C4-2B (cell line): ENCODE data around the gene ZNF70.

Source experiments
- H3K27ac ChIP-seq: fragments of 450-650 bp; 2 replicates; pipeline ENCODE4 v1.5.1; 2017
- ZFX ChIP-seq: fragments of 450-650 bp; IDR thresholded peaks from 2 replicates; pipeline ENCODE4 v1.6.1; 2017
- TF ChIP-seq, protein P1 (sequence below): fragments of 450-650 bp; conservative IDR thresholded peaks from 2 replicates; pipeline ENCODE4 v1.5.1; 2017; ENCODE audit warnings: mild to moderate bottlenecking

The ZNF70 gene

DNA sequence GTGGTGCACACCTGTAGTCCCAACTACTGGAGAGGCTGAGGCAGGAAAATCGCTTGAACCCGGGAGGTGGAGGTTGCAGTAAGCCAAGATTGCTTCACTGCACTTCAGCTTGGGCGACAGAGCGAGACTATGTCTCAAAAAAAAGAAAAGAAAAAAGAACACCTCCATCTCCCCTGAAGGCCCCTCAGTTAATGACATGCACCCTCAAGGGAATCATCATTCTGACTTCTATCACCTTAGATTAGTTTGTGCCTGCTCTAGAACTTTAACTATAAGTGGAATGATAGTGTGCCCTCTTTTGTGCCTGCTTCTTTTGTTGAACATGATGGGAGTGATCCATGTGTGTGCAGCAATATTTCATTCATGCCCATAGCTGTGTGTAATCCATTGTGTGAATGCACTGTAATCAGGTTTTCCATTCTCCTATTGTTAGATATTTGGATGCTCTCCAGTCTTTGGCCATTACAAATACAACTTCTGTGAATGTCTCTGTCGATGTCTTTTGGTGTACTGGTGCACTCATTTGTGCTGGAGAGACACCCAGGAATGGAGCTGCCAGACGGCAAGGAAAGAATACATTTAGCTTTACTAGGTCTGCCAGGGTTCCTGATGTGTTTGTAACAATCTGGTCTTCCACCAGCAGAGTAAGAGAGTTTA, 4.2 kb upstream of the ZNF70 start:
- no peak overlapping the region for H3K27ac ChIP-seq
- no peak for TF ChIP-seq ZFX
- TF ChIP-seq, protein P1, sequence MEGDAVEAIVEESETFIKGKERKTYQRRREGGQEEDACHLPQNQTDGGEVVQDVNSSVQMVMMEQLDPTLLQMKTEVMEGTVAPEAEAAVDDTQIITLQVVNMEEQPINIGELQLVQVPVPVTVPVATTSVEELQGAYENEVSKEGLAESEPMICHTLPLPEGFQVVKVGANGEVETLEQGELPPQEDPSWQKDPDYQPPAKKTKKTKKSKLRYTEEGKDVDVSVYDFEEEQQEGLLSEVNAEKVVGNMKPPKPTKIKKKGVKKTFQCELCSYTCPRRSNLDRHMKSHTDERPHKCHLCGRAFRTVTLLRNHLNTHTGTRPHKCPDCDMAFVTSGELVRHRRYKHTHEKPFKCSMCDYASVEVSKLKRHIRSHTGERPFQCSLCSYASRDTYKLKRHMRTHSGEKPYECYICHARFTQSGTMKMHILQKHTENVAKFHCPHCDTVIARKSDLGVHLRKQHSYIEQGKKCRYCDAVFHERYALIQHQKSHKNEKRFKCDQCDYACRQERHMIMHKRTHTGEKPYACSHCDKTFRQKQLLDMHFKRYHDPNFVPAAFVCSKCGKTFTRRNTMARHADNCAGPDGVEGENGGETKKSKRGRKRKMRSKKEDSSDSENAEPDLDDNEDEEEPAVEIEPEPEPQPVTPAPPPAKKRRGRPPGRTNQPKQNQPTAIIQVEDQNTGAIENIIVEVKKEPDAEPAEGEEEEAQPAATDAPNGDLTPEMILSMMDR: no peak

DNA sequence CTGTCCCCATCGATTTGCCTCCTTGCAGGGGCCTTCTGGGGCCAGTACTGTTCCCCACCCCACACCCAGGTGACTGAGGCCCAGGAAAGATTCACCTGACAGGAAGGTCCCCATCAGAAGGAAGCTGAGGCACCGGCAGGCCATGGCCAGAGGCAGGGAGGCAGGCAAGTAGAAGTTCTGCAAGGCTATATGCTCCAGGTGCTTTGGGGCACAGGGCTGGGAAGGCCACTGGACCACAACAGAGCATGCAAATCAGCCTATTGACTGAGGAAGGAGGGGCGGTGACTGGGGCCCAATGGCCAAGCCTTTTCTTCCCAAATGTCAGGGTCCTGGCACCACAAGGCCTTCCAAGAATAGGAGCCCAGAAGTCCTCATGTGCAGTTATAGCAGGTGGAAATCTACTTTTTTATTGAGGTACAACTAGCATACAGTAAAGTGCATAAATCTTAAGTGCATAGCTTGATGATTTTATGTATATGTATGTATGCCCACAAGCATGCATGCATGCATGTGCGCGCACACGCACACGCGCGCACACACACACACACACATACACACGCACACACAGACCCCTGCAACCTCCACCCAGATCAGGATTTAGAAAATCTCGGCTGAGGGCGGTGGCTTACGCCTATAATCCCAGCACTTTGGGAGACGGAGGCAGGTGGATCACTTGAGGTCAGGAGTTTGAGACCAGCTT, 3.5 kb upstream of the ZNF70 start, which contains the start of gene VPREB3:
Gene VPREB3 (minus strand): TSS at position 206 of the 700 bp plus-strand sequence. CDS start 62 bp downstream, at position 144.
- no peak within 1 kb of the TSS for H3K27ac ChIP-seq
- TF ChIP-seq, protein P1: no peak
- TF ChIP-seq ZFX: no peak

DNA sequence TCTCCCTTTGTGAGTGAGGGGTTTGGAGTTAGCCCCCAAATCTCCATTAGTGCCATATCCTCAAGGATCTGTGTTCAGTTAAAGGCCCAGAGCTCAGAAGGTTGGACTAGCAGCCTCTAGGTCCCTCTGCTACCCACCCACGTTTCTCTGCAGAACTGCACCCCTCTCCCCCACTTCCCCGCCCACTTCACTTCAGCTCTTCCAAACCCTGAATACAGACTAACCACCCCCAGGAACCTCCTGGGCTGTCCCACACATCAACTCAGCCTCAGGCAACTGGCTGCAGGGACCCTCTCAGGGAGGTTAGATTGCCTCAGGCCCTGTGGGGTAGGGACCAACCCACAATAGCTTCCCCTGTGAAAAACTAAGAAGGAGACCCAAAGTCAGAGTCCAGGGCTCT, 2.5 kb upstream of the ZNF70 start:
- TF ChIP-seq, protein P1: no peak
- TF ChIP-seq ZFX: no peak
- no peak overlapping the region for H3K27ac ChIP-seq

DNA sequence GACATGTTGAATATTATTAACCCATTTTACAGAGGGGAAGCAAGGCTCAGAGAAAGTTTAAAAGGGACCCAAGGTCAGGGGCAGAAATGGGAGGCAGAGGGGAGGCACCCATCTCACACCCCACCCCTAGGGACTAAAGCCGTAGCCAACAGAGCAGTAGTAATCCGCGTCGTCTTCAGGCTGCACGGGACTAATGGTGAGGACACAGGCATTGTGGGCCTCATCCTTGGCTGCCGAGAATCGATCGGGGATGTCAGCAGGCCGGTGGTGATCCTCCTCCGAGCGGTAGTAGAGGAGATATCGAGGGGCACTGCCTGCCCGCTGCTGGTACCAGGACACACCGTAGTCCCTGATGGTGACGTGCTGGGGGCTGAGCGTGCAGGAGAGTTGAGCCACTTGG, 1.8 kb upstream of the ZNF70 start:
- H3K27ac ChIP-seq: no peak overlapping the region
- TF ChIP-seq, protein P1: no peak
- no peak for TF ChIP-seq ZFX

DNA sequence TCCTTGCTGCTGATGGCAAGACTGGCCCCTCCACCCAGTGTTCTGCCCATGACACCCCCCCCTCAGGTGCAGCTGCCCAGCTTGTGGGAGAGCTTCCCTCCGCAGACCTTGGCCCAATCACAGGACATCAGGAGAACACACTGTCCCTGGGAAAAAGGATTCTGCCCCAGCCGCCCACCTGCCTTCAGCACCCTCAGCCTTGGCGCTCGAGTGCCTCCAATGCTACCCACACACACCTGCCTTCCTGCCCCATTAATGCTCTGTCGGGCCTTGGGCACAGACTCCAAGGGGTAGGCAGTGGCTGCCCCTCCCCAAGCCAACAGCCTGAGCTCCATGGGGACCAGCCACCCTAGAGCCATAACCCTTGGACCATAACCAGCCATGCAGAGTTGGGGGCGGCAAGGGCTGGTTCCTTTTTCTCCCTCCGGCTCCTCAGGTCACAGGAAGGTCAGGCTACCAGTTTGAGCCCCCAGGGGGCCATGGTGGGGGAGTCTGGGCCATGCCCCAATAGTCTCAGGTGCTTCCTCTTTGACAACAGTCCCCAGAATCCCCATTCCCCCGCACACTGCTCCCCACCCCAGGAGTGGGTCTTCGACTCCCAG, 1.3 kb upstream of the ZNF70 start:
- TF ChIP-seq, protein P1: no peak
- TF ChIP-seq ZFX: no peak
- H3K27ac ChIP-seq: no peak overlapping the region; the same call in 1 of the 2 replicates

DNA sequence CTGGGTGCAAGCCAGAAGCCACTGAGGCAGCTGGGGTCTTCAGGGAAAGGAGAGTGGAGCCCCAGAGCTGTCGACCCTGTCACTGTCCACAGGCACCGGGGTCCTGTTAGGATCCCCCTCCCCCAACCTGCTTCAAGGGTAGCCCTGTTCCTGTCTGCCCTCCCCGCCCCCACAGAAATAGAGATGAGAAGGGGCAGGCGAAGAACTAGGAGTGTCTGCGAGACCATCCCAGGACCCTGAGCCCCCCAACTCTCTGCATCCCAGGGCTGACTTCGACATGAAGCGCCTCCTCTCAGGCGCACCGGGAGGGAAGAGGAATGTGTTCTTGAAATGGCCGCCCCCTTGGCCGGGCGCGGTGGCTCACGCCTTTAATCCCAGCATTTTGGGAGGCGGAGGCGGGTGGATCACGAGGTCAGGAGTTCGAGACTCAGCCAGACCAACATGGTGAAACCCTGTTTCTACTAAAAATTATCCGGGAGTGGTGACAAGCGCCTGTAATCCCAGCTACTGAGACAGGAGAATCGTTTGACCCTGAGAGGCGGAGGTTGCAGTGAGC, 607 bp upstream of the ZNF70 start:
- TF ChIP-seq, protein P1: no peak
- TF ChIP-seq ZFX: no peak
- peak overlapping the region; percentile 89 for H3K27ac ChIP-seq

DNA sequence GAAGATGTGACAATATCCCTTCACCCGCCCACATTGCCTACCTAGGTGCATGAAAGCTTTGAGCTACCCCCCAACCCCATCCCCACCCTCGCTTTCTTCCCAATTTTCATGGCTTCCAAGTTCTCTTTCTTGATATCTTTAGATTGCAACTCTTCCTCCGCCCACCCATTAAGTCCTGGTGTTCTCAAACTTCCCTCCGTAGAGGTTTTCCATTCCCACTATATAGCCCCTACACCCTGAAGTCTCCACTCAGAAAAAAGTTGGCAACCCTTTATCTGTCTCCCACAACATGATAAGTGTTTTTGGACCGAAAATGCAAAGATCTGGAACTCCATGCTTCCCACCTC, 572 bp downstream of the ZNF70 start:
- TF ChIP-seq, protein P1: no peak
- no peak for TF ChIP-seq ZFX
- peak overlapping the region; percentile 89 for H3K27ac ChIP-seq
